GM12891 (cell line): Measurements from ENCODE around the gene ZNF275.

Source experiments
- POLR2A ChIP-seq: IDR thresholded peaks from 2 replicates; pipeline ENCODE4 v1.6.1; 2011; ENCODE audit warnings: low read depth, low read length, control low read depth
- POLR2AphosphoS5 ChIP-seq: IDR thresholded peaks from 2 replicates; pipeline ENCODE4 v1.6.1; 2011; ENCODE audit warnings: low read depth, low read length, control low read depth
- POU2F2 ChIP-seq: IDR thresholded peaks from 2 replicates; pipeline ENCODE4 v1.6.1; 2011; ENCODE audit warnings: low read depth, mild to moderate bottlenecking, control low read depth, low read length, moderate library complexity
- SPI1 ChIP-seq: IDR thresholded peaks from 2 replicates; pipeline ENCODE4 v1.6.1; 2011; ENCODE audit warnings: low read depth, low read length, control low read depth
- TAF1 ChIP-seq: IDR thresholded peaks from 2 replicates; pipeline ENCODE4 v1.6.1; 2011; ENCODE audit warnings: low read depth, low read length, control low read depth

DNA sequence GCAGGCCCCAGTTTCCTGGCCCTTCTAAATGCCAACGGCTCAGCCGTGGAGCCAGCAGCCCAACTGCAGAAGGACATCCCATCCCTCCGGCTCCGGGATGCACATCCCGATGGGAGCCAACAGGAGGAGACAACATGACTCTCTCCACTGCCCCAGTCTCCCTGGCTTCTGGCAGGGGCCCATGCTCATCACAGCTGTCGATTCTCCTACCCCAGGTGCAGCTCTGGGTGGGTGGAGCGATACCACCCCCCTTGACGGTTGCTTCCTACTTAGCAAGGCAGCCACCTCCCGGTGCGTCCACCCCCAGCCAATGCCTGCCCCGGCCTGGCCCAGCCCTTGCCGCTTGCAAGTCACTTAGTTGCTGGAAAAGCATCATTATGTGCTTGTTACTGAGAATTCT, 19.5 kb downstream of the ZNF275 start:
- TF ChIP-seq POLR2A (no peak), POLR2AphosphoS5 (no peak), TAF1 (no peak), POU2F2 (no peak), SPI1 (no peak)
